ENCODE data around the gene ZPLD1. TPM values are rescaled to one million over a fixed set of nuclear protein-coding genes. Genes with fewer than 3 reads are reported as not detected.

The ZPLD1 gene
- total RNA-seq, 1 experiment from 2014 or later: not detected

DNA sequence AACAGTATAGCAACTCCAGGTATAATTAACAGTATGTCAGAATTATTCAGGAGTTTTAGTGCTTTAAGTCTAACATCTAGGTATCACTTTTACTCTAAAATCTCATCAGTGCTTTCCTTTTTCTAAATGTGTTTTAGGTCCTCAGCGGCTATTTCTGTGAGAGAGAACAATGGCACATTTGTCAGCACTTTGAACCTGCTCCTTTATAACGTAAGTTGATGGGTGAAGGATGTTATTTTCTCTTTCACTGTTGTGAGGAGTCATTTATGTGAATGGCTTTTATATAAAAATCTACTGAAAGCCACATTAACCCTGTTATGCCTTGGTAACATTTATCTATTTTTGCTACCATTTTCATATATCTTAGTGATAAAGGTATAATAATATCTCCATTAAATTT, 22.8 kb downstream of the ZPLD1 start:
- no peak overlapping the region for H3K23ac ChIP-seq (ENCODE audit: insufficient read length, low read depth, low read length)
- no CpG with 5 or more reads among the region's 2 CpGs for WGBS (ENCODE audit: extremely low coverage, insufficient read length, low lambda C conversion rate)
- H4K91ac ChIP-seq (ENCODE audit: insufficient read length, low read depth, low read length): no peak overlapping the region
- H2BK5ac ChIP-seq (ENCODE audit: insufficient read length, low read length): no peak overlapping the region
- H3K4me1 ChIP-seq (ENCODE audit: insufficient read depth, low read length): no peaks in the 10 kb centered on the region
- no peak overlapping the region for H2AFZ ChIP-seq (ENCODE audit: low read length)
- Mint-ChIP-seq H3K36me3 (ENCODE audit: insufficient read depth in 1 of 3, low read depth in 3 of 3) (no peaks in the 10 kb centered on the region), H3K4me1 (no peaks in the 10 kb centered on the region), H3K27me3 (ENCODE audit: low read depth) (no peaks in the 10 kb centered on the region), H3K9me3 (no peaks in the 10 kb centered on the region), H3K27ac (no peak overlapping the region), H3K4me3 (no peak overlapping the region)
- no peak overlapping the region for H3K18ac ChIP-seq (ENCODE audit: insufficient read length, low read depth, low read length)
- H3K23me2 ChIP-seq (ENCODE audit: insufficient read length, low read depth, low read length, poor library complexity, severe bottlenecking): no peaks in the 10 kb centered on the region
- no peaks in the 10 kb centered on the region for H4K20me1 ChIP-seq (ENCODE audit: control insufficient read depth, insufficient read depth, insufficient read length)
- H3K79me2 ChIP-seq (ENCODE audit: insufficient read depth, low read length): no peaks in the 10 kb centered on the region
- no peak overlapping the region for H2BK120ac ChIP-seq (ENCODE audit: low read depth, low read length, poor library complexity, severe bottlenecking)
- H2AK5ac ChIP-seq (ENCODE audit: insufficient read length, low read length): no peak overlapping the region
- no peaks in the 10 kb centered on the region for H3K79me1 ChIP-seq (ENCODE audit: insufficient read depth, low read depth, low read length, poor library complexity, severe bottlenecking)
- TF ChIP-seq, protein P1, sequence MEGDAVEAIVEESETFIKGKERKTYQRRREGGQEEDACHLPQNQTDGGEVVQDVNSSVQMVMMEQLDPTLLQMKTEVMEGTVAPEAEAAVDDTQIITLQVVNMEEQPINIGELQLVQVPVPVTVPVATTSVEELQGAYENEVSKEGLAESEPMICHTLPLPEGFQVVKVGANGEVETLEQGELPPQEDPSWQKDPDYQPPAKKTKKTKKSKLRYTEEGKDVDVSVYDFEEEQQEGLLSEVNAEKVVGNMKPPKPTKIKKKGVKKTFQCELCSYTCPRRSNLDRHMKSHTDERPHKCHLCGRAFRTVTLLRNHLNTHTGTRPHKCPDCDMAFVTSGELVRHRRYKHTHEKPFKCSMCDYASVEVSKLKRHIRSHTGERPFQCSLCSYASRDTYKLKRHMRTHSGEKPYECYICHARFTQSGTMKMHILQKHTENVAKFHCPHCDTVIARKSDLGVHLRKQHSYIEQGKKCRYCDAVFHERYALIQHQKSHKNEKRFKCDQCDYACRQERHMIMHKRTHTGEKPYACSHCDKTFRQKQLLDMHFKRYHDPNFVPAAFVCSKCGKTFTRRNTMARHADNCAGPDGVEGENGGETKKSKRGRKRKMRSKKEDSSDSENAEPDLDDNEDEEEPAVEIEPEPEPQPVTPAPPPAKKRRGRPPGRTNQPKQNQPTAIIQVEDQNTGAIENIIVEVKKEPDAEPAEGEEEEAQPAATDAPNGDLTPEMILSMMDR (conservative IDR thresholded peaks at IDR 0.05): no peak
- no peak overlapping the region for H4K5ac ChIP-seq (ENCODE audit: insufficient read length, low read depth, low read length)
- H2BK20ac ChIP-seq (ENCODE audit: low read depth, low read length, poor library complexity, severe bottlenecking): no peak overlapping the region
- H3K4ac ChIP-seq (ENCODE audit: low read depth, low read length): no peak overlapping the region
- H3K27me3 ChIP-seq (ENCODE audit: insufficient read depth, low read length): no peaks in the 10 kb centered on the region
- no peak overlapping the region for H3K4me2 ChIP-seq (ENCODE audit: insufficient read depth, insufficient read length, low read length)
- DNase-seq: no peak
- no peak overlapping the region for H3K27ac ChIP-seq (ENCODE audit: insufficient read length, low read depth, low read length)
- H3T11ph ChIP-seq (ENCODE audit: low read length): no peak overlapping the region
- no peaks in the 10 kb centered on the region for H3K9me3 ChIP-seq (ENCODE audit: control insufficient read depth, low read depth, low read length)
- no peak overlapping the region for H2BK12ac ChIP-seq (ENCODE audit: insufficient read length, low read depth, low read length)
- H3K14ac ChIP-seq (ENCODE audit: insufficient read depth, low read length): no peak overlapping the region
- H3K56ac ChIP-seq (ENCODE audit: insufficient read length, low read depth, low read length): no peak overlapping the region
- no peak overlapping the region for H4K8ac ChIP-seq (replicated peaks; ENCODE audit: insufficient read length, low read depth, low read length)
- no peak overlapping the region for H3K9ac ChIP-seq (ENCODE audit: extremely low read depth, insufficient read length, low read length)
- no peak overlapping the region for H2BK15ac ChIP-seq (ENCODE audit: low read depth, low read length)

Data from H9 (cell line).